A673 (cell line): ENCODE measurements around the gene SLC43A1. TPM values are rescaled to one million over a fixed set of nuclear protein-coding genes. Genes with fewer than 3 reads are reported as not detected.

ENCODE experiments used
- BruUV-seq: library from RNA; stranded (reverse); fragments of 400-500 nt; replicated peaks from 2 replicates; lab custom pipeline; 2021; lab: Mats Ljungman, UMichigan
- CTCF ChIA-PET: fragments of 300-600 bp; sonication (Branson Sonifier 250); formaldehyde crosslinking; loops from one replicate; lab custom pipeline; 2022; ENCODE audit warnings: antibody characterized with exemption; lab: Charles Lee
- POLR2A ChIA-PET: fragments of 300-600 bp; sonication (Branson Sonifier 250); formaldehyde crosslinking; loops from one replicate; lab custom pipeline; 2022; ENCODE audit warnings: antibody characterized with exemption; ENCODE audit not compliant: low non-redundant PET; lab: Charles Lee
- DNase-seq: peaks from one replicate; pipeline ENCODE4 v3.0.0-alpha.2; 2015; ENCODE audit warnings: low spot score
- H3K27ac ChIP-seq: fragments of 200-600 bp; sonication (generic); 2 replicates; pipeline ENCODE4 v1.5.1; 2016; ENCODE audit warnings: mixed run types, low read depth, mild to moderate bottlenecking, mixed read lengths, antibody characterized with exemption, low read length; ENCODE audit not compliant: poor library complexity, severe bottlenecking
- H3K27me3 ChIP-seq: fragments of 200-600 bp; sonication (generic); replicated peaks from 2 replicates; pipeline ENCODE4 v1.6.1; 2017; ENCODE audit warnings: mixed run types, low read depth, mild to moderate bottlenecking, mixed read lengths, antibody characterized with exemption, low read length; ENCODE audit not compliant: insufficient read depth, poor library complexity
- H3K36me3 ChIP-seq: fragments of 200-600 bp; sonication (generic); 2 replicates; pipeline ENCODE4 v1.6.1; 2016; ENCODE audit warnings: mixed run types, mild to moderate bottlenecking, mixed read lengths, antibody characterized with exemption, low read length; ENCODE audit not compliant: insufficient read depth, poor library complexity, severe bottlenecking
- H3K4me1 ChIP-seq: fragments of 200-600 bp; sonication (generic); 2 replicates; pipeline ENCODE4 v1.6.1; 2017; ENCODE audit warnings: mixed run types, mild to moderate bottlenecking, mixed read lengths, antibody characterized with exemption, low read length; ENCODE audit not compliant: insufficient read depth, poor library complexity, severe bottlenecking
- H3K4me3 ChIP-seq: fragments of 200-600 bp; sonication (generic); 2 replicates; pipeline ENCODE4 v1.5.1; 2016; ENCODE audit warnings: low read depth, mixed run types, mild to moderate bottlenecking, mixed read lengths, low read length; ENCODE audit not compliant: poor library complexity, severe bottlenecking
- H3K9me3 ChIP-seq: fragments of 200-600 bp; sonication (generic); 2 replicates; pipeline ENCODE4 v1.6.1; 2016; ENCODE audit warnings: mixed run types, low read depth, mild to moderate bottlenecking, mixed read lengths, antibody characterized with exemption, low read length; ENCODE audit not compliant: poor library complexity, severe bottlenecking
- EZH2 ChIP-seq: fragments of 200-600 bp; sonication (generic); IDR thresholded peaks from 2 replicates; pipeline ENCODE4 v1.6.1; 2017; ENCODE audit warnings: borderline replicate concordance, low read depth, mild to moderate bottlenecking, mixed read lengths, antibody characterized with exemption, low read length; ENCODE audit not compliant: poor library complexity, severe bottlenecking
- intact Hi-C: fragments of 100-400 bp; cut with micrococcal nuclease; formaldehyde crosslinking; loops from one replicate; pipeline ENCODE4 v1.10.0; 2022; ENCODE audit not compliant: unreplicated experiment
- total RNA-seq: library from RNA; stranded (reverse); gene quantifications from 2 replicates; pipeline ENCODE4 v1.2.3, GENCODE V29; 2021
- TF ChIP-seq, protein P1 (sequence below): fragments of 300-800, 200-600 bp; sonication (generic); conservative IDR thresholded peaks from 2 replicates; pipeline ENCODE4 v1.5.1; 2017; ENCODE audit warnings: low read depth, mild to moderate bottlenecking, antibody characterized with exemption, low read length, moderate library complexity, mixed read lengths

SLC43A1 gene
- total RNA-seq, 1 experiment from 2014 or later, result 18.4 TPM

DNA sequence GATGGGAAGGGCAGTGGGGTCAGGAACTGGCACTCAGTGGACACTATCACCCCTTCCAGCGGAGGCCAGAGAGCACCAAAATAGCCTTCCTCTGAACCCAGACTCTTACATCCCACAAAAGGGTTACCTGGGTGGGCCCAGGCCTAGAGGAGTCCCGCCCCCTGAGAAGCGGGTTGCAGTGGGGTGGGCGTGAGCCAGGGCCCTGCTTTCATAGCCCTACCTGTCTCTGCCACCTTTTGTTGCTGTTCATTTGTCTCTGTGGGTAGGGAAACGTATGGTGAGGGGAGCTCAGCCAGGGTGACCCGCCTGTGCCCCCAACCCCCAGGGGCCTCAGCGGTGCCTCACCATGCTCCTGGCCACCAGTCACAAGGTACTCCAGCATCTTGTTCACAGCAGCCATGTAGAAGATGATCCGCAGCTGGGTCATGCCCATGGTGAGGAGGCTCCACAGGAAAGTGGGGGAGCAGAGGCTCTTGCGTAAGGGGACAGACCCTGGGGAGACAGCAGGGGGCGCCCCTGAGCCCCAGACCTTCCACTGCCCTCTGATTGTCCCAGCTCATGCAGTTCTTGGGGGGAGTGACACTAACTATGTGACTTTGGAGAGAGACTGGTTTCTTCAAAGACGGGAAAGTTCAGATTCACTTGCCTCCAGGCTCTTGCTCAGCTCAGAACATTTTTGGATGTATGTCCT lies 24.0 kb downstream of the SLC43A1 start:
- no peak overlapping the region for H3K27ac ChIP-seq
- BruUV-seq, result no TSS peak
- DNase-seq, result peak; percentile 67
- intact Hi-C loops, result loop anchor here (2.0 to 10.0 kb wide), 2 partner anchors 35 to 153 kb away; partner anchors contain the start of gene YPEL4
- no peaks in the 10 kb centered on the region for H3K9me3 ChIP-seq
- ChIA-PET POLR2A (interaction anchor here (0.6 to 0.9 kb wide), 3 partner anchors 8 to 153 kb away, joined by 3 to 4 read pairs (median 3); no protein-coding TSS in a partner anchor), CTCF (interaction anchor here (0.5 to 1.4 kb wide), 7 partner anchors 33 to 330 kb away, joined by 3 to 8 read pairs (median 5); partner anchors contain the start of gene TIMM10)
- H3K36me3 ChIP-seq, result no peaks in the 10 kb centered on the region
- no peaks in the 10 kb centered on the region for H3K4me1 ChIP-seq
- TF ChIP-seq, protein P1, sequence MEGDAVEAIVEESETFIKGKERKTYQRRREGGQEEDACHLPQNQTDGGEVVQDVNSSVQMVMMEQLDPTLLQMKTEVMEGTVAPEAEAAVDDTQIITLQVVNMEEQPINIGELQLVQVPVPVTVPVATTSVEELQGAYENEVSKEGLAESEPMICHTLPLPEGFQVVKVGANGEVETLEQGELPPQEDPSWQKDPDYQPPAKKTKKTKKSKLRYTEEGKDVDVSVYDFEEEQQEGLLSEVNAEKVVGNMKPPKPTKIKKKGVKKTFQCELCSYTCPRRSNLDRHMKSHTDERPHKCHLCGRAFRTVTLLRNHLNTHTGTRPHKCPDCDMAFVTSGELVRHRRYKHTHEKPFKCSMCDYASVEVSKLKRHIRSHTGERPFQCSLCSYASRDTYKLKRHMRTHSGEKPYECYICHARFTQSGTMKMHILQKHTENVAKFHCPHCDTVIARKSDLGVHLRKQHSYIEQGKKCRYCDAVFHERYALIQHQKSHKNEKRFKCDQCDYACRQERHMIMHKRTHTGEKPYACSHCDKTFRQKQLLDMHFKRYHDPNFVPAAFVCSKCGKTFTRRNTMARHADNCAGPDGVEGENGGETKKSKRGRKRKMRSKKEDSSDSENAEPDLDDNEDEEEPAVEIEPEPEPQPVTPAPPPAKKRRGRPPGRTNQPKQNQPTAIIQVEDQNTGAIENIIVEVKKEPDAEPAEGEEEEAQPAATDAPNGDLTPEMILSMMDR, result peak; percentile 87
- TF ChIP-seq EZH2, result no peak
- no peak overlapping the region for H3K4me3 ChIP-seq
- H3K27me3 ChIP-seq, result no peaks in the 10 kb centered on the region

DNA sequence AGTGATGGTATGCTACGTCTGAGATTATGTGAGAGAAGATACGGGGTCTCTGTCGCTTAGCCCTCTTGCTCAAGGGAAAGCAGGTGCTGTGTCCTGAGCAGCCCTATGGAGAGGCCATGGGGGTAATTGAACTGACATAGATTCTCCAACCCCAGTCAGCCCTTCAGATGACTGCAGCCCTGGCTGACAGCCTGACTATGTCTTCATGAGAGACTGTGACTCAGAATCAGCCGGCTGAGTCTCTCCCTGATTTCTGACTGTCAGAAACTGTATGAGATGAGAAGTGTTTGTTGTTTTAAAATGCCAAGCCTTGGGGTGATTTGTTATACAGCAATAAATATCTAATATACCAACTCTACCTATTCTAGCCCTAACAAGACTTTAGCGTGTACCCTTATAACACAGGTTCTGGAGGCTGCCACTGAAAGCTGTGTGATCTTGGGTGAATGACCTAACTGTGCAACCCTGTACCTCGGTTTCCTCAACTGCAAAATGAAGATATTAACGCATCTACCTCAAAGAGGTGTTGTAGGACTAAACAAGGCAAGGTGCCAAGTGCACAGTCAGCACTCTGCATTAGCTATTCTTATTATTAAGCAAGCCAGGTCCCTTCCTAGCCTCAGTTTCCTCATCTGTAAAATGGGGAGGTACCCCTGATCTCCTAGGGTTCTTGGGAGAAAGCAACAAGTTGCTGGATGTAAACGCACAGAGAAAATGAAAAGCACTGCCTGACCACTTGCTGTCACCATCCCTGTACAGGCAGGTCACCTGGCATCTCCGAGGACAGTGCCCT lies 24.9 kb downstream of the SLC43A1 start:
- Histone ChIP-seq H3K27me3 (no peaks in the 10 kb centered on the region), H3K9me3 (no peaks in the 10 kb centered on the region), H3K4me1 (no peaks in the 10 kb centered on the region), H3K27ac (no peak overlapping the region), H3K4me3 (no peak overlapping the region), H3K36me3 (no peaks in the 10 kb centered on the region)
- DNase-seq, result no peak
- POLR2A ChIA-PET, result no interaction called here
- BruUV-seq, result no TSS peak
- intact Hi-C loops, result loop anchor here (10.0 kb wide), 1 partner anchor 154 kb away; the partner anchor contains the start of gene YPEL4
- TF ChIP-seq EZH2, result no peak
- TF ChIP-seq, protein P1, result no peak
- CTCF ChIA-PET, result interaction anchor here (0.7 to 1.4 kb wide), 5 partner anchors 9 to 154 kb away, joined by 4 to 8 read pairs (median 6); no protein-coding TSS in a partner anchor

DNA sequence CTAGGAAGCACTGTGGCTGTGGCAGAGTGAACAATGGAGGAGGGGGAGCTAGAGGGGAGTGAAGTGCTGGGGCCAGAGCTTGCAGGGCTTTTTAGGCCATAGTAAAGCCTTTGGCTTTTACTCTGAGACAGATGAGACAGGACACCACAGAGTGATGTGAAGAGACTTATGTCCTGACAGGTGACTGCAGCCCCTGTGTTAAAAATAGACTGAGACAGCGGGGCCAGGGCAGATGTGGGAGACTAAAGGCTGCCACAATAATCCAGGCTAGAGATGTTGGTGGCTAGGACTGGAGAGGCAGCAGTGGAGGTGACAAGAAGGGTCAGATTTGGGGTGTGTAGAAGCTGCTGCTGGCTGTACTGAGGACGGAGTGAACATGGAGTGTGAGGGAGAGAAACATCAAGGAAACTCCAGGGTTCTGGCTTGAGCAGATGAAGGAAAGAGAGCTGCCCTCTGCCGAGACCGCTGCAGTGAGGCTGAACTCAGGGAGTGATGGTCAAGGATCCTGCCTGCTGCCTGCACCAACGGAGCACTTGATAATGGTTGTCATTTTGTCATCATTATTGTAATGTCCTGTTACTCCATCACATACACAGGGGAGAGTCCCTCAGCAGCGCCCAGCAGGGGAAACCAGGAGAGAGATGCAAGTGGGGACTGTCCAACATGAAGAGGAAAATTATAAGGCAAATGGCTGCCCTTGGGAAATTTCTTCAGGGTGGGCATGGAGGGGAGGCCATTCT lies 27.4 kb downstream of the SLC43A1 start:
- DNase-seq, result no peak
- TF ChIP-seq EZH2, result no peak
- TF ChIP-seq, protein P1, result no peak
- BruUV-seq, result no TSS peak
- intact Hi-C loops, result no loop called here
- Histone ChIP-seq H3K4me3 (no peak overlapping the region), H3K27me3 (no peaks in the 10 kb centered on the region), H3K4me1 (peaks cover 3% of the 10 kb centered on the region), H3K9me3 (no peaks in the 10 kb centered on the region), H3K27ac (no peak overlapping the region), H3K36me3 (no peaks in the 10 kb centered on the region)
- ChIA-PET POLR2A (interaction anchor here (0.6 kb wide), 1 partner anchor 17 kb away, joined by 4 read pairs; no protein-coding TSS in a partner anchor), CTCF (no interaction called here)
